Psoas muscle (tissue), 8 donors: ENCODE data around the gene CERKL. TPM values are rescaled to one million over a fixed set of nuclear protein-coding genes. Genes with fewer than 3 reads are reported as not detected.

Experiments
- ATAC-seq, 4 donors: fragments of 200-7000 bp; cut with Tn5 transposase; one replicate each; pipeline ENCODE4 v1.9.1; 2020; ENCODE audit warnings: moderate library complexity in 3 of 4, mild to moderate bottlenecking in 2 of 4
- DNase-seq, 2 donors: peaks; one replicate each; pipeline ENCODE4 v3.0.0-alpha.2; 2020
- H3K27ac ChIP-seq: fragments of 200-600 bp; one replicate; pipeline ENCODE4 v1.8.0; 2022
- H3K27me3 ChIP-seq, 3 donors: fragments of 200-600 bp in 1 of 3; one replicate each; pipeline versions ENCODE4 v1.6.1 to v1.8.0; 2013 to 2022; ENCODE audit warnings: low read length in 2 of 3, mild to moderate bottlenecking in 2 of 3, moderate library complexity in 1 of 3; ENCODE audit not compliant: insufficient read depth in 3 of 3
- H3K36me3 ChIP-seq, 2 donors: fragments of 200-600 bp in 1 of 2; one replicate each; pipeline versions ENCODE4 v1.6.1 to v1.8.0; 2013 to 2022; ENCODE audit warnings: low read depth in 1 of 2, mild to moderate bottlenecking in 1 of 2, moderate library complexity in 1 of 2; ENCODE audit not compliant: insufficient read depth in 1 of 2
- H3K4me1 ChIP-seq: fragments of 200-600 bp; one replicate; pipeline ENCODE4 v1.8.0; 2022
- H3K4me3 ChIP-seq: fragments of 200-600 bp; one replicate; pipeline ENCODE4 v1.8.0; 2022; ENCODE audit warnings: mild to moderate bottlenecking
- H3K9me3 ChIP-seq: fragments of 200-600 bp; one replicate; pipeline ENCODE4 v1.8.0; 2022
- CTCF ChIP-seq: fragments of 200-600 bp; IDR thresholded peaks from one replicate; pipeline ENCODE4 v1.8.0; 2022; ENCODE audit warnings: antibody characterized with exemption
- WGBS, 3 donors: extraction: QIAGEN DNeasy Blood & Tissue Kit; methylation state at CpG; one replicate each; pipeline versions ENCODE4 v1.1.6 to v1.1.7; 2013; 5-methylcytosine and 5-hydroxymethylcytosine counted together
- intact Hi-C, 2 donors: fragments of 100-400 bp; cut with DNase I; formaldehyde crosslinking; loops; one replicate each; pipeline versions ENCODE4 v1.11.0 to v1.14.2; 2022
- polyA plus RNA-seq, 3 donors: library from polyadenylated mRNA; stranded (reverse); fragments of 200-250 nt; gene quantifications; one replicate each; pipeline ENCODE4 v1.2.3, GENCODE V29; 2013
- total RNA-seq, 4 donors: library from RNA; stranded (reverse); fragmentation: NEBNext Ultra II Directional in 2 of 4; extraction: Animal tissue kit (Norgen Biotek cat#: 25700) in 2 of 4; gene quantifications; one replicate each; pipeline versions ENCODE4 v1.2.1 to v1.2.4, GENCODE V29; 2021 to 2023
- donor health status: healthy with polysubstance abuse.
- donor health status: DM: no; HTN: no; CAD: no; lungs with moderate emphysema.
- donor health status: Bipolar disorder and iron deficiency.
- donor health status: healthy.
- donor health status: DM: yes; HTN: yes; CAD: no.
- donor health status: DM: no; HTN: no; CAD: no.
- donor health status: DM: no; HTN: no; CAD: no.
- donor health status: DM: yes; HTN: yes; CAD: no.

The CERKL gene
- total and polyA plus RNA-seq, 7 donors, result not detected

GRCh38 chr2:181573140-181573736 is 83.7 kb downstream of the CERKL start:
- H3K27me3 ChIP-seq, result peaks cover 0 to 2% (median 0%) of the 10 kb centered on the region in 3 donors
- intact Hi-C loops, result loop anchor here in 1 of 2 donors (10.0 kb wide), 1 partner anchor 142 kb away; no protein-coding TSS in a partner anchor
- 30 to 40% (median 36%) methylated on average over 4 of the region's 4 CpGs for WGBS, 3 donors
- no peaks in the 10 kb centered on the region for H3K4me1 ChIP-seq
- ATAC-seq (no peak), DNase-seq (no peak)
- H3K4me3 ChIP-seq, result no peak overlapping the region
- no peak overlapping the region for H3K27ac ChIP-seq
- no peaks in the 10 kb centered on the region for H3K36me3 ChIP-seq
- H3K9me3 ChIP-seq, result no peaks in the 10 kb centered on the region
- peak; percentile 14 for TF ChIP-seq CTCF

- Histone ChIP-seq H3K27ac (no peak overlapping the region), H3K9me3 (no peaks in the 10 kb centered on the region), H3K4me1 (no peaks in the 10 kb centered on the region), H3K36me3 (no peaks in the 10 kb centered on the region), H3K4me3 (no peak overlapping the region), H3K27me3 (no peaks in the 10 kb centered on the region)
- intact Hi-C loops, result loop anchor here in 1 of 2 donors (10.0 kb wide), 1 partner anchor 144 kb away; no protein-coding TSS in a partner anchor
- 82 to 92% (median 84%) methylated on average over 4 of the region's 4 CpGs for WGBS, 3 donors
- DNase-seq, result no peak
- no peak for ATAC-seq
- no peak for TF ChIP-seq CTCF
These were observed 85.9 kb downstream of the CERKL start for GRCh38 chr2:181570833-181571661.

GRCh38 chr2:181570059-181570458 is 86.8 kb downstream of the CERKL start:
- Histone ChIP-seq H3K36me3 (no peaks in the 10 kb centered on the region), H3K4me3 (no peak overlapping the region), H3K9me3 (no peaks in the 10 kb centered on the region), H3K4me1 (no peaks in the 10 kb centered on the region), H3K27ac (no peak overlapping the region), H3K27me3 (no peaks in the 10 kb centered on the region)
- WGBS, 3 donors, result 77 to 84% (median 81%) methylated on average over 2 of the region's 2 CpGs
- DNase-seq (no peak), ATAC-seq (no peak)
- no peak for TF ChIP-seq CTCF
- intact Hi-C loops, result loop anchor here in 1 of 2 donors (10.0 kb wide), 1 partner anchor 145 kb away; no protein-coding TSS in a partner anchor

- ATAC-seq (no peak), DNase-seq (no peak)
- H3K4me1 ChIP-seq, result no peaks in the 10 kb centered on the region
- WGBS, 3 donors, result 34 to 47% (median 34%) methylated on average over 6 of the region's 6 CpGs
- intact Hi-C loops, result no loop called here
- no peak overlapping the region for H3K4me3 ChIP-seq
- no peak for TF ChIP-seq CTCF
- no peaks in the 10 kb centered on the region for H3K9me3 ChIP-seq
- H3K36me3 ChIP-seq, result no peaks in the 10 kb centered on the region
- H3K27me3 ChIP-seq, result no peaks in the 10 kb centered on the region
- no peak overlapping the region for H3K27ac ChIP-seq
These were observed 90.4 kb downstream of the CERKL start for GRCh38 chr2:181566334-181567032.
